ENCODE results near the gene TSPAN4. TPM values are rescaled to one million over a fixed set of nuclear protein-coding genes. Genes with fewer than 3 reads are reported as not detected.

Gene TSPAN4
- total RNA-seq, 2 experiments from 2014 or later = 4.4 to 4.5 TPM

DNA sequence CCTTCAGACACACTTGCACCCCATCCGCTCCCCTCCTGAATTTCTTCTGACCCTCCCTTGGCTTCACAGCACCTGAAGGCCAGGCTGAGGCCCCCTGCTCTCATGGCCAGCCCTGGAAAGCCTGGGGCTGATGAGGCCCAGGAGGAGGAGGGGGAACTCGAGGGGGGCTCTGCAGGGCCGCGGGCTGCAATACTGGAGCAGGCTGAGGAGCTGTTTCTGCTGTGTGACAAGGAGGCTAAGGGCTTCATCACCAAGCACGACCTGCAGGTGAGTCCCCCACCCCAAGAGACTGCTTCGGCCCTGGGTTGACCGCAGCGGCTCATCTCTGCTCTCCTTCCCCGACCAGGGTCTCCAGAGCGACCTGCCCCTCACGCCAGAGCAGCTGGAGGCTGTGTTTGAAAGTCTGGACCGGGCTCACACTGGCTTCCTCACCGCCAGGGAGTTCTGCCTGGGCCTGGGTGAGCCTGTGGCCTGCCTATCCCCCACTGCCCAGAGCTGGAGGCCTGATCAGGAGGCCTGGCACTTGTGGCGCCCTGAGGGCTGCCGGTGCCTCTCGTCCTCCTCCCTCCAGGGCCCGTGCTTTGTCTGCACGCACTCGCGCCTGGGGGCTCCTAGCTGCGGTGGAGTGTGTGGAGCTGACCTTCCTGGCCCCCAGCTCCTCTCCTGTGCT is 14.0 kb upstream of the TSPAN4 start:
- DNase-seq = no peak
- CTCF ChIA-PET = no interaction called here
- peaks cover 38% of the 10 kb centered on the region for H3K27me3 Mint-ChIP-seq
- H3K36me3 Mint-ChIP-seq (ENCODE audit: low read depth) = peaks cover 7% of the 10 kb centered on the region
- peaks cover 36% of the 10 kb centered on the region for H3K4me1 Mint-ChIP-seq
- H3K4me3 Mint-ChIP-seq = peak overlapping the region; percentile 70
- H3K9me3 Mint-ChIP-seq = no peaks in the 10 kb centered on the region
- H3K27ac Mint-ChIP-seq = no peak overlapping the region
- POLR2A ChIA-PET = interaction anchor here (1.1 to 8.3 kb wide), 4 partner anchors 9 to 20 kb away, joined by 3 to 74 read pairs (median 28); partner anchors contain the start of genes PNPLA2, POLR2L, RPLP2 and TSPAN4

DNA sequence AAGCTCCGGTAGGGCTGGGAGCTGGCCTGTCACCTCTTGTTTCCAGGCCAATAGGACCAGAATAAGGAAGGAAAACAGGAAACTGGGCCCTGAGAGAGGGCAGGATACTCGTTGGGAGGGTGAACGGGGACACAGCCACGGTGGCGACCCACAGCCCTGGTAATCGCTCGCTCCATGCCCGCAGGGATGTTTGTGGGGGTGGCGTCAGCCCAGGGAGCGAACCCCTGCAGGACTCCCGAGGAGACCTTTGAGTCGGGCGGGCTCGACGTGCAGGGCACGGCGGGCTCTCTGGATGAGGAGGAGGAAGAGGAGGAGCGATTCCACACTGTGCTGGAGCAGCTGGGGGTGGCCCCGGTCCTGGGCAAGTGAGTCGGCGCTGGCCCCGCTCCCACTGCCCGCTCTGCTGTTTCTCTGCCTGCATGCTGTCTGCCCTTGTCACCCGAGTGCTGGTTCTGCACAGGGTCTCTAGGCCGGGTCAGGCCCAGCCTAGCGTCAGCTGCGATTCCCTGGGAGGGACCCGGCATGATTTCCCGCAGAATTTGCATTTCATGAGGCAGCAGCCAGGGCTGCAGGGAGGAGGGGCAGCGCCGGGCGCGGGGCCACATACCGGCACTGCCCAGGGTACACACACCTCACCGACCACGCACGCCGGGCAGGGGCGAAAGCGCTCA is 13.3 kb upstream of the TSPAN4 start:
- peaks cover 7% of the 10 kb centered on the region for H3K36me3 Mint-ChIP-seq (ENCODE audit: low read depth)
- H3K27ac Mint-ChIP-seq = no peak overlapping the region
- DNase-seq = no peak
- no peak overlapping the region for H3K4me3 Mint-ChIP-seq
- ChIA-PET CTCF (no interaction called here), POLR2A (interaction anchor here (1.1 to 8.3 kb wide), 5 partner anchors 10 to 20 kb away, joined by 3 to 74 read pairs (median 10); partner anchors contain the start of genes PNPLA2, POLR2L, RPLP2 and TSPAN4)
- H3K9me3 Mint-ChIP-seq = no peaks in the 10 kb centered on the region
- peaks cover 42% of the 10 kb centered on the region for H3K4me1 Mint-ChIP-seq
- H3K27me3 Mint-ChIP-seq = peaks cover 38% of the 10 kb centered on the region

DNA sequence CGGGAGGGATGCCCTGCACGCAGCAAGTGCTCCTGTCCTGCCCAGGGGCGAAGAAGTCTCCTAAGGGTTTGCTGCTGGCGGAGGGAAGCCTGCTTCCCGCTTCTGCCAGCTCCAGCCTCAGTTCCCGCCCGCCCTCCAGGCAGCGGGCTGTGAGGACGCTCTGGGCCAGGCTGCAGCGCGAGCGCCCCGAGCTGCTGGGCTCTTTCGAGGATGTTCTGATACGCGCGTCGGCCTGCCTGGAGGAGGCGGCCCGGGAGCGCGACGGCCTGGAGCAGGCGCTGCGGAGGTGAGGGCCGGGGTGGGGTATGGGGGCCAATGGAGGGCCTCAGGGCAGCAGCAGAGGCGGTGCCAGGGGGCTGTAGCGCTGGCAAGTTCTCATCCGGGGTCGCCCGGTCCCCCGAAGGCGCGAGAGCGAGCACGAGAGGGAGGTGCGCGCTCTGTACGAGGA is 12.8 kb upstream of the TSPAN4 start:
- no peak for DNase-seq
- Mint-ChIP-seq H3K27me3 (peaks cover 38% of the 10 kb centered on the region), H3K27ac (no peak overlapping the region), H3K4me3 (no peak overlapping the region), H3K4me1 (peaks cover 42% of the 10 kb centered on the region), H3K36me3 (ENCODE audit: low read depth) (peaks cover 5% of the 10 kb centered on the region), H3K9me3 (no peaks in the 10 kb centered on the region)
- CTCF ChIA-PET = interaction anchor here (0.8 kb wide), 1 partner anchor 32 kb away, joined by 3 read pairs; the partner anchor contains the start of gene SLC25A22
- POLR2A ChIA-PET = interaction anchor here (1.1 to 8.3 kb wide), 4 partner anchors 10 to 21 kb away, joined by 3 to 74 read pairs (median 24); partner anchors contain the start of genes PNPLA2, POLR2L, RPLP2 and TSPAN4

DNA sequence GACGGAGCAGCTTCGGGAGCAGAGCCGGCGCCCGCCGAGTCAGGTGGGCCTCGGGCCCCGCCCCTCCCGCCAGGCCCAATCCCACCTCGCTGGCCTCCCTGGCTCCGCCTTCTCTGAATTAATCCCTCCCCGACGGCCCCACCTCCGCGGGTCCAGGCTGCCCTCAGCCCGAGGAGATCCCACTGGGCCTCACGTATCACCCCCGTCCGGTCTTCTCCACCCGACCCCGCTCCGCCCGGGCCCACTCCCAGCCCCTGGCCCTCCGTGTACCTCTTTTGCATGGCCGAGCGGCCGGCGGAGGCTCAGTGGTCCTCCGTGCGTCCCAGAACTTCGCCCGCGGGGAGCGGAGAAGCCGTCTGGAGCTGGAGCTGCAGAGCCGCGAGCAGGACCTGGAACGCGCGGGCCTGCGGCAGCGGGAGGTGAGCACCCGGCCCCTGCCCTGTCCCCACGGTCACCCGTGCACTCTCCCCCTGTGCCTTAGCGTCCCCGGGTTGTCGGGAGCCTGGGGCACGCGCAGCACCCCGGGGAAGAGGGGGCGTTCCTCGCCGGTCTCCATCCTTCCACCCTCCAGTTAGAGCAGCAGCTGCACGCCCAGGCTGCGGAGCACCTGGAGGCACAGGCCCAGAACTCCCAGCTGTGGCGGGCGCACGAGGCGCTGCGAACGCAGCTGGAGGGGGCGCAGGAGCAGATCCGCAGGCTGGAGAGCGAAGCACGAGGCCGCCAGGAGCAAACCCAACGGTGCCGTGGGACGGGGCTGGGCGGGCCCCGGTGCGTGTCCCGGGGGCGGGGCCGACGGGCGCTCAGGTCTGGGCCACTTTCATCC is 12.1 kb upstream of the TSPAN4 start:
- H3K36me3 Mint-ChIP-seq (ENCODE audit: low read depth) = no peaks in the 10 kb centered on the region
- H3K4me3 Mint-ChIP-seq = no peak overlapping the region
- H3K4me1 Mint-ChIP-seq = peaks cover 42% of the 10 kb centered on the region
- peaks cover 38% of the 10 kb centered on the region for H3K27me3 Mint-ChIP-seq
- H3K9me3 Mint-ChIP-seq = no peaks in the 10 kb centered on the region
- ChIA-PET POLR2A (interaction anchor here (1.1 to 8.3 kb wide), 4 partner anchors 11 to 22 kb away, joined by 3 to 74 read pairs (median 28); partner anchors contain the start of genes PNPLA2, POLR2L, RPLP2 and TSPAN4), CTCF (interaction anchor here (0.8 to 1.3 kb wide), 2 partner anchors 13 to 32 kb away, joined by 3 read pairs; partner anchors contain the start of genes SLC25A22 and TSPAN4)
- no peak overlapping the region for H3K27ac Mint-ChIP-seq
- peak; percentile 64 for DNase-seq

DNA sequence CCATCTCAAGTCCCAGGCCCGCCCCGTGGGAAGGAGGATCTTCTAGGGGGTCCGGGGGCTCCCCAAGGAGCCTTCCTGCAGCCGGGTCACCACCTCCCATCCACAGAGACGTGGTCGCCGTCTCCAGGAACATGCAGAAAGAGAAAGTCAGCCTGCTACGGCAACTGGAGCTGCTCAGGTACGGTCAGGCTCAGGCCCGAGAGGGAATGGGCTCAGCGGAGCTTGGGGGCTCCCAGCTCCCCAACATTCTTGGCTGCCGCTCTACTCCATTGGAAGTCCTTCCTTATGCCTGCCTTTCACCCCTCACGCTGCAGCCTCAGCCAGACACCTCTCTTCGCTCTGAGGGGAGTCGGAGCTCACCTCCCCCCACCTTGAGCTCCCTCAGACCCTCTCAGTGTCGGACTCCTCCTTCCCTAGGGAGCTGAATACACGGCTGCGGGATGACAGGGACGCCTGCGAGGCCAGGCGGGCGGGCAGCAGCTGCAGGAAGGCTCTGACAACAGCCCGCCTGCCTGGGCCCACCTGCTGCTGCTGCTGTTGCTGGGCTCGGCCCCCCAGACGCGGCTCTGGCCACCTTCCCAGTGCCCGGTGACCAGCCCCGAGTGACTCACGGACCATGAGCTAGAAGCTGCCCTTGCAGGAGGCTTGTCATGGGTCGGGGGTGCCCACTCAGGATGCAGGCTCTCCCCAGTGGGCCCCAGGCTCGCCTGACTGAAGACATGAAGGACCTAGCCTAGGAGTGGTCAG is 11.4 kb upstream of the TSPAN4 start:
- Mint-ChIP-seq H3K27ac (no peak overlapping the region), H3K9me3 (no peaks in the 10 kb centered on the region), H3K36me3 (ENCODE audit: low read depth) (no peaks in the 10 kb centered on the region), H3K4me3 (peak overlapping the region; percentile 46), H3K27me3 (peaks cover 38% of the 10 kb centered on the region), H3K4me1 (peaks cover 41% of the 10 kb centered on the region)
- CTCF ChIA-PET = interaction anchor here (1.3 kb wide), 1 partner anchor 12 kb away, joined by 3 read pairs; the partner anchor contains the start of gene TSPAN4
- DNase-seq = no peak
- POLR2A ChIA-PET = interaction anchor here (0.6 to 8.3 kb wide), 4 partner anchors 10 to 22 kb away, joined by 3 to 74 read pairs (median 28); partner anchors contain the start of genes PNPLA2, POLR2L, RPLP2 and TSPAN4

DNA sequence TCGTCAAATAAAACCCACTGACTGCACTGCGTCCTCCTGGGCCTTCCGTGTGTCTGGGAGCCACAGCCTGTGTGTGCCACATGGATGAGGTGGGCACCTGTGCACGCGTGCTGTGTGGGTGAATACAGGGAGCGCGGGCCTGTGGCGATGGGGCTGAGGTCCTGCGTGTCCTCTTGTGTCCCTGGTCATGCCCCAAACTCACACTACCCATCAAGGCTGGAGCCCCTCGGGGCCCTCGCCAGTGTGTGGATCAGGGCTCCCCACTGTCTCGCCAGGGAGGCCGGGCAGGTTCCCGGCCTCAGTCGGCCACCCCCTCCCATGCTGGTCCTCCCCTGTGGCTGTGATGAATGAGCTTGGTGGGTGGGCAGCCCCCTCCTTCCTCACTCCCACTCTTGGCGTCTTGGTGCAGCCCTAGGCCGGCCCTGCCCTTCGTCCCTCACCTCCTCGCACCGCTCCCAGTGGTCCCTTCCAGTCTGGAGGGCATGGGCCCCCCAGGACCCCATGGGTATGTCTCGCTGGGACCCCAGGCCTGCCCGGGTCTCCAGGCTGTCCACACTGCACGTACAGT is 10.6 kb upstream of the TSPAN4 start:
- H3K27ac Mint-ChIP-seq = no peak overlapping the region
- H3K27me3 Mint-ChIP-seq = peaks cover 38% of the 10 kb centered on the region
- no peak for DNase-seq
- ChIA-PET CTCF (no interaction called here), POLR2A (interaction anchor here (0.6 to 8.3 kb wide), 5 partner anchors 9 to 23 kb away, joined by 3 to 74 read pairs (median 25); partner anchors contain the start of genes PNPLA2, POLR2L, RPLP2 and TSPAN4)
- no peaks in the 10 kb centered on the region for H3K36me3 Mint-ChIP-seq (ENCODE audit: low read depth)
- peaks cover 36% of the 10 kb centered on the region for H3K4me1 Mint-ChIP-seq
- no peaks in the 10 kb centered on the region for H3K9me3 Mint-ChIP-seq
- peak overlapping the region; percentile 46 for H3K4me3 Mint-ChIP-seq

DNA sequence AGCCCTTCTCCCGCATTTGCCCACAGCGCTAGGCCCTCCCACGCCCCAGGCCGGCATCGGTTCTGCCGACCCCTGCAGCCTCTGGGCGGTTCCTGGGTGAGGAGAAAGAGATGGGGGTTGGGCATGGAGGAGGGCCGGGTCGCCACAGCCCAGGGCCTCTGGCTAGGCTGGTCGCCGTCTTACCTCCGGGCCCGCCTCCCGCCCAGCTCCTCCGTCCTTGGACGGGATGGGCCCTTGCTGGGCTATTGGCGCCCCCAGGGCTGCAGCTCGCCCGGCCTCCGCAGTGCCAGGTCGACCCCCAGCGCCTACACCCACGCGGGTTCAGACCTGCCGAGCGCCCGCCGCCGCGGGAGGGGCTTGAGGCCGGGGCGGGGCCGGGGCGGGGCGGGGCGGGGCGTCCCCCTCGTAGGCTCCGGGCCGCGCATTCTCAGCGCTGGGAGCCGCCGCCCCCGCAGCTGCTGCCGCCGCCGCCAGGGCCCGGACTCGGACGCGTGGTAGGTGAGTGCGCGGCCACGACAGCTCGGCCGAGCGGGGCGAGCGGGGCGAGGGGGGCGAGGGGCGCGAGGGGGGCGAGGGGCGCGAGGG is 10.0 kb upstream of the TSPAN4 start, which contains the start of gene CD151:
Gene CD151 (plus strand): TSS at position 424 of the 585 bp plus-strand sequence. CDS start 3,118 bp downstream, outside the sequence.
- no peaks in the 10 kb centered on the region for H3K9me3 Mint-ChIP-seq
- POLR2A ChIA-PET = interaction anchor here (2.8 to 8.3 kb wide), 3 partner anchors 10 to 24 kb away, joined by 12 to 74 read pairs (median 25); partner anchors contain the start of genes PNPLA2, POLR2L, RPLP2 and TSPAN4
- DNase-seq = peak; percentile 61
- H3K4me1 Mint-ChIP-seq = peaks cover 36% of the 10 kb centered on the region
- peaks cover 3% of the 10 kb centered on the region for H3K36me3 Mint-ChIP-seq (ENCODE audit: low read depth)
- CTCF ChIA-PET = no interaction called here
- H3K27ac Mint-ChIP-seq = no peak within 1 kb of the TSS
- peaks cover 36% of the 10 kb centered on the region for H3K27me3 Mint-ChIP-seq
- H3K4me3 Mint-ChIP-seq = peak within 1 kb of the TSS; percentile 47

DNA sequence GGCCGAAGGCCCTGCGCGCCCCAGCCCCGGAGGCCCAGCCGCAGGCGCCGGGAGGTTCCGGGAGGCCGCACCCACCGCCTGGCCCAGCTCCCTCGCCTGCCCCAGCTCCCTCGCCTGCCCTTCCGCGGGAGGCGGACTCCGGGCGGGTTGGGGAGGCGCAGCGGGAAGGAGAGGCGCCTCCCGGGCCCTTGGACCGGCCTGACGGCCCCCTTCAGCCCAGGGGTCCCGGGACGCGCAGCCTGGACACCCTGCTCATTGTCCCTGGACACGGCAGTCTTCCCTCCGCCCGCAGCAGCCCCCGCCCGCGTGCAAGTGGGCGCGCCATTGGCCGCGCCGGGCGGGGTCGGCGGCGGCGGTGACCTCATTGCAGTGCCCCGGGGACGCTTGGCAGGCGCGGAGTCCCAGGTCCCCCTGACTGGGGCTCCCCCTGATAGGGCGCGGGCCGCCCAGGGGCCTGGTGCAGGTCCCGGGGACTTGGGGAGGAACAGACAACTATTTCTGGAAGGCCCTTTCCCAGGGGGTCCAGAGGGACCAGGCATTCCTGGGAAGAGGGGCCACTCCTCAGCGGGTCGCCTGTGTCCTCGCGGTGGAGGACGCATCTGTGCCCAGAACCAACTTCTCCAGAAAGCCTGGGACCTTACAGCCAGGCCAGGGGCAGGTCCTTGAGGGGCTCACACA is 9.4 kb upstream of the TSPAN4 start:
- DNase-seq = peak; percentile 42
- Mint-ChIP-seq H3K4me3 (peak overlapping the region; percentile 47), H3K9me3 (no peaks in the 10 kb centered on the region), H3K27me3 (peaks cover 29% of the 10 kb centered on the region), H3K27ac (no peak overlapping the region), H3K36me3 (ENCODE audit: low read depth) (peaks cover 5% of the 10 kb centered on the region), H3K4me1 (peaks cover 29% of the 10 kb centered on the region)
- POLR2A ChIA-PET = interaction anchor here (1.2 to 8.3 kb wide), 4 partner anchors 10 to 24 kb away, joined by 4 to 74 read pairs (median 18); partner anchors contain the start of genes PNPLA2, POLR2L, RPLP2 and TSPAN4
- CTCF ChIA-PET = no interaction called here

DNA sequence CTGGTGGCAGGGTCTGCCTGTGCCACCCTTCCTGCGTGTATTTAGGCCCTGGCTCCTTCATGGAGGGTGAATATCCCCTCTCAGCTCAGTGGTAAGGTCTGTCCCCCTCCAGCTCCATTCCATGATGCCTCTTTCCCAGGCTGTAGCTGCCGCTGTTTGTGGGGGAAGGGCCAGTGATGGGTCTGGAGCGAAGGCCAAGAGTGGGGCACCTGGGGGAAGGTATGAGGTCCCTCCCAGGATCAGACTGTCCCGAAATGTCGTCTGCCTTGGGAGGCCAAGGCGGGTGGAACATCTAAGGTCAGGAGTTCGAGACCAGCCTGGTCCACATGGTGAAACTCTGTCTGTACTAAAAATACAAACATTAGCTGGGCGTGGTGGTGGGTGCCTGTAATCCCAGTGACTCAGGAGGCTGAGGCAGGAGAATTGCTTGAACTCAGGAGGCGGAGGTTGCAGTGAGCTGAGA is 8.8 kb upstream of the TSPAN4 start:
- peaks cover 23% of the 10 kb centered on the region for H3K27me3 Mint-ChIP-seq
- H3K36me3 Mint-ChIP-seq (ENCODE audit: low read depth) = peaks cover 9% of the 10 kb centered on the region
- POLR2A ChIA-PET = interaction anchor here (1.2 to 8.3 kb wide), 3 partner anchors 9 to 23 kb away, joined by 4 to 74 read pairs (median 25); partner anchors contain the start of genes PNPLA2, POLR2L and TSPAN4
- CTCF ChIA-PET = no interaction called here
- DNase-seq = no peak
- no peaks in the 10 kb centered on the region for H3K9me3 Mint-ChIP-seq
- H3K27ac Mint-ChIP-seq = no peak overlapping the region
- H3K4me1 Mint-ChIP-seq = peaks cover 25% of the 10 kb centered on the region
- peak overlapping the region; percentile 47 for H3K4me3 Mint-ChIP-seq

DNA sequence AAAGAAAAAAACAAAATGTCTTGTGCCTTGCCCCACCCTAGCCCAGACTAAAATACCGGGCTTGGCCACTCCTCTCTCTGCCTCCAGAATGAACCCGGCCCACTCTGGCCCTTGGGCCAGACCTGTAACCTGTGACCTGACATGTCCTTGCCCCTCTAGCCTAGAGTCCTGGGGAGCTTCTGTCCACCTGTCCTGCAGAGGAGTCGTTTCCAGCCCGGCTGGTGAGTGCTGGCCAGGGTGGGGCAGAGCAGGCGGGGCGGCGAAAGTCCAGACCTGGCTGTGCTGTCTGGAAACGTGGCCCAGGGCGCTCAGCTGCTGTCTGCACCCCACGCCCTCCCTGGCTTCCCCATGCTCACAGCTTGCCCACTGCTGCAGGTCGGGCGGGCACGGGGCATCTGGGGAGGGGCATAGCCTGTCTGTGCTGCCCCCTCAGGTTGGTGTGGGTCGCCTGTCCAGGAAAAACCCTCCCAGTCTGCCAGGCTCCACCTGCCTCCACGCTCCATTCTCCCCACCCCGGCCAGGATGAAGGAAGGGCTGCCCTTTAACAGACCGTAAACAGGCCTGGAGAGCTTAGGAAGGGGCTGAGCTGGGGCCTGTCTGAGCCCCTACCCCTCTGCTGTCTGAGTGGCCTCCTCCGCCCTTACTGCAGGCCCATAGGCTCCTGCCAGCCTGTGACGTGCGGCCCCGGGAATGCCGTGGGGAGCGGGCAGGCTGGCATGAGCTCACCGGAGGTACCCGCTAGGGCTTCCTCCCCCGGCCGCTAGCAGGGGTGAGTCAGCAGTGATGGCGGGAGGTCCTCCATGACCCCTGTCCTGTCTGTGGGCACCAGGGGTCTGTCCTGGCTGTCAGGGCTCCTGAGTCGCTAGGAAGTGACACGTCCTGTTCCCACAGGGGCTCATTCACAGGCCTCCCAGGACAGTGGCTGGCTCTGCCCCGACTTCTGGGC is 8.0 kb upstream of the TSPAN4 start:
- ChIA-PET CTCF (no interaction called here), POLR2A (interaction anchor here (1.2 to 8.3 kb wide), 4 partner anchors 8 to 25 kb away, joined by 4 to 74 read pairs (median 14); partner anchors contain the start of genes PNPLA2, POLR2L, RPLP2 and TSPAN4)
- H3K4me3 Mint-ChIP-seq = no peak overlapping the region
- no peak overlapping the region for H3K27ac Mint-ChIP-seq
- DNase-seq = no peak
- peaks cover 12% of the 10 kb centered on the region for H3K36me3 Mint-ChIP-seq (ENCODE audit: low read depth)
- peaks cover 18% of the 10 kb centered on the region for H3K4me1 Mint-ChIP-seq
- H3K9me3 Mint-ChIP-seq = no peaks in the 10 kb centered on the region
- peaks cover 16% of the 10 kb centered on the region for H3K27me3 Mint-ChIP-seq

Measured in activated CD4-positive, alpha-beta memory T cell treated with anti-CD3 and anti-CD28 coated beads, Interleukin-2, amount 10 ng/mL, durations not matched to agents 7 days and 5 days (primary cell).